Measurements from ENCODE around the gene LBH.

Gene LBH

GRCh38 chr2:30224151-30224550 is 7.2 kb upstream of the LBH start:
- H3K27ac Mint-ChIP-seq: peak overlapping the region; percentile 99
- peak; percentile 79 for ATAC-seq
- H3K36me3 Mint-ChIP-seq: no peaks in the 10 kb centered on the region
- peaks cover 64% of the 10 kb centered on the region for H3K4me1 Mint-ChIP-seq
- no peaks in the 10 kb centered on the region for H3K9me3 Mint-ChIP-seq
- H3K4me3 Mint-ChIP-seq: peak overlapping the region; percentile 88
- no peaks in the 10 kb centered on the region for H3K27me3 Mint-ChIP-seq

GRCh38 chr2:30225131-30225762 is 6.1 kb upstream of the LBH start:
- Mint-ChIP-seq H3K9me3 (no peaks in the 10 kb centered on the region), H3K36me3 (no peaks in the 10 kb centered on the region), H3K27ac (peak overlapping the region; percentile 99), H3K4me3 (peak overlapping the region; percentile 88), H3K4me1 (peaks cover 71% of the 10 kb centered on the region), H3K27me3 (no peaks in the 10 kb centered on the region)
- ATAC-seq: peak; percentile 45

GRCh38 chr2:30226144-30227032 is 4.9 kb upstream of the LBH start:
- no peak for ATAC-seq
- H3K4me1 Mint-ChIP-seq: peaks cover 69% of the 10 kb centered on the region
- H3K4me3 Mint-ChIP-seq: peak overlapping the region; percentile 51
- no peaks in the 10 kb centered on the region for H3K27me3 Mint-ChIP-seq
- no peaks in the 10 kb centered on the region for H3K36me3 Mint-ChIP-seq
- peak overlapping the region; percentile 99 for H3K27ac Mint-ChIP-seq
- no peaks in the 10 kb centered on the region for H3K9me3 Mint-ChIP-seq

GRCh38 chr2:30229596-30229995 is 1.7 kb upstream of the LBH start:
- no peak for ATAC-seq
- Mint-ChIP-seq H3K27ac (no peak overlapping the region), H3K27me3 (no peaks in the 10 kb centered on the region), H3K4me3 (peak overlapping the region; percentile 64), H3K4me1 (peaks cover 56% of the 10 kb centered on the region), H3K36me3 (no peaks in the 10 kb centered on the region), H3K9me3 (no peaks in the 10 kb centered on the region)

GRCh38 chr2:30230497-30231211 is 680 bp upstream of the LBH start:
- Mint-ChIP-seq H3K27ac (peak overlapping the region; percentile 92), H3K9me3 (no peaks in the 10 kb centered on the region), H3K36me3 (peaks cover 6% of the 10 kb centered on the region), H3K4me3 (peak overlapping the region; percentile 93), H3K27me3 (no peaks in the 10 kb centered on the region), H3K4me1 (peaks cover 55% of the 10 kb centered on the region)
- peak; percentile 56 for ATAC-seq

- Mint-ChIP-seq H3K9me3 (no peaks in the 10 kb centered on the region), H3K36me3 (peaks cover 19% of the 10 kb centered on the region), H3K27me3 (no peaks in the 10 kb centered on the region), H3K4me1 (peaks cover 55% of the 10 kb centered on the region), H3K27ac (peak overlapping the region; percentile 92), H3K4me3 (peak overlapping the region; percentile 93)
- peak; percentile 77 for ATAC-seq
These were observed 864 bp downstream of the LBH start for GRCh38 chr2:30231996-30232800.

GRCh38 chr2:30232801-30233130 is 1.4 kb downstream of the LBH start:
- peak overlapping the region; percentile 92 for H3K27ac Mint-ChIP-seq
- H3K36me3 Mint-ChIP-seq: peaks cover 24% of the 10 kb centered on the region
- peak; percentile 15 for ATAC-seq
- H3K4me1 Mint-ChIP-seq: peaks cover 59% of the 10 kb centered on the region
- H3K9me3 Mint-ChIP-seq: no peaks in the 10 kb centered on the region
- H3K4me3 Mint-ChIP-seq: peak overlapping the region; percentile 93
- H3K27me3 Mint-ChIP-seq: no peaks in the 10 kb centered on the region

- peak overlapping the region; percentile 93 for H3K4me3 Mint-ChIP-seq
These were observed 2.1 kb downstream of the LBH start for GRCh38 chr2:30233271-30234009.

GRCh38 chr2:30234180-30234971 is 3.0 kb downstream of the LBH start:
- Mint-ChIP-seq H3K4me1 (peaks cover 75% of the 10 kb centered on the region), H3K27me3 (no peaks in the 10 kb centered on the region), H3K9me3 (peaks cover 3% of the 10 kb centered on the region), H3K36me3 (peaks cover 37% of the 10 kb centered on the region), H3K4me3 (peak overlapping the region; percentile 93), H3K27ac (peak overlapping the region; percentile 92)
- no peak for ATAC-seq

More at GRCh38 chr2:30233271-30234009, 2.1 kb downstream of the LBH start:
- Mint-ChIP-seq H3K36me3 (peaks cover 28% of the 10 kb centered on the region), H3K27ac (peak overlapping the region; percentile 92), H3K9me3 (no peaks in the 10 kb centered on the region), H3K4me1 (peaks cover 65% of the 10 kb centered on the region), H3K27me3 (no peaks in the 10 kb centered on the region)
- ATAC-seq: no peak

- Mint-ChIP-seq H3K27ac (peak overlapping the region; percentile 92), H3K9me3 (peaks cover 3% of the 10 kb centered on the region), H3K4me1 (peaks cover 76% of the 10 kb centered on the region), H3K4me3 (peak overlapping the region; percentile 93), H3K27me3 (no peaks in the 10 kb centered on the region), H3K36me3 (peaks cover 44% of the 10 kb centered on the region)
- ATAC-seq: no peak
These were observed 3.8 kb downstream of the LBH start for GRCh38 chr2:30235008-30235655.

- Mint-ChIP-seq H3K4me1 (peaks cover 74% of the 10 kb centered on the region), H3K27ac (peak overlapping the region; percentile 92), H3K9me3 (peaks cover 3% of the 10 kb centered on the region), H3K27me3 (no peaks in the 10 kb centered on the region), H3K4me3 (no peak overlapping the region), H3K36me3 (peaks cover 47% of the 10 kb centered on the region)
- ATAC-seq: no peak
These were observed 4.7 kb downstream of the LBH start for GRCh38 chr2:30235859-30236535.

- ATAC-seq: no peak
- Mint-ChIP-seq H3K4me1 (peaks cover 74% of the 10 kb centered on the region), H3K9me3 (peaks cover 3% of the 10 kb centered on the region), H3K36me3 (peaks cover 47% of the 10 kb centered on the region), H3K27me3 (no peaks in the 10 kb centered on the region), H3K4me3 (no peak overlapping the region), H3K27ac (peak overlapping the region; percentile 92)
These were observed 5.4 kb downstream of the LBH start for GRCh38 chr2:30236591-30237238.
